HG03060 (cell line): ENCODE results near the gene PTGFRN.
"Not testable (repeated sequence)": the region's sequence is repeated elsewhere in the genome, so short reads cannot be mapped to it uniquely, and the experiment has no call there.

Experiments
- ATAC-seq: cut with Tn5 transposase; IDR thresholded peaks from one replicate; pipeline ENCODE4 v1.9.1; 2021; ENCODE audit warnings: low read depth, moderate number of reproducible peaks; ENCODE audit not compliant: unreplicated experiment

PTGFRN gene

GRCh38 chr1:116909512-116910378 is at the start of gene PTGFRN:
Gene PTGFRN (plus strand): TSS chr1:116909916. CDS start chr1:116910204, 288 bp downstream.
- no peak for ATAC-seq

GRCh38 chr1:116860167-116860566 is 49.5 kb upstream of the PTGFRN start:
- ATAC-seq: not testable (repeated sequence)

- no peak for ATAC-seq
Measured at GRCh38 chr1:116861137-116861536, 48.6 kb upstream of the PTGFRN start.

GRCh38 chr1:116863031-116863430 is 46.7 kb upstream of the PTGFRN start:
- not testable (repeated sequence) for ATAC-seq

GRCh38 chr1:116866478-116866877 is 43.2 kb upstream of the PTGFRN start:
- ATAC-seq: not testable (repeated sequence)

- no peak for ATAC-seq
Measured at GRCh38 chr1:116868385-116868784, 41.3 kb upstream of the PTGFRN start.

- no peak for ATAC-seq
Measured at GRCh38 chr1:116869611-116870010, 40.1 kb upstream of the PTGFRN start.

- no peak for ATAC-seq
Measured at GRCh38 chr1:116870300-116870699, 39.4 kb upstream of the PTGFRN start.

GRCh38 chr1:116871779-116872146 is 38.0 kb upstream of the PTGFRN start:
- ATAC-seq: no peak

- ATAC-seq: no peak
Measured at GRCh38 chr1:116873680-116874271, 35.9 kb upstream of the PTGFRN start.

- ATAC-seq: no peak
Measured at GRCh38 chr1:116874733-116875249, 34.9 kb upstream of the PTGFRN start.

GRCh38 chr1:116875391-116875790 is 34.3 kb upstream of the PTGFRN start:
- no peak for ATAC-seq

GRCh38 chr1:116875946-116876345 is 33.8 kb upstream of the PTGFRN start:
- not testable (repeated sequence) for ATAC-seq

GRCh38 chr1:116877141-116877818 is 32.4 kb upstream of the PTGFRN start:
- no peak for ATAC-seq

- no peak for ATAC-seq
Measured at GRCh38 chr1:116878804-116879477, 30.8 kb upstream of the PTGFRN start.

GRCh38 chr1:116879478-116880133 is 30.1 kb upstream of the PTGFRN start:
- ATAC-seq: no peak

GRCh38 chr1:116880917-116881316 is 28.8 kb upstream of the PTGFRN start:
- no peak for ATAC-seq

GRCh38 chr1:116881879-116882520 is 27.7 kb upstream of the PTGFRN start:
- ATAC-seq: no peak

GRCh38 chr1:116882866-116883265 is 26.9 kb upstream of the PTGFRN start:
- no peak for ATAC-seq
